Activated B cell treated with CpG ODN at 0.5 μM for 24 hours (primary cell): ENCODE measurements around the gene NIPSNAP3A. TPM values are rescaled to one million over a fixed set of nuclear protein-coding genes. Genes with fewer than 3 reads are reported as not detected.

Experiments
- ATAC-seq: fragments of 200-7000 bp; cut with Tn5 transposase; one replicate; pipeline ENCODE4 v1.10.0; 2021; ENCODE audit warnings: low read depth, mild to moderate bottlenecking, moderate library complexity
- CTCF ChIA-PET: fragments of 350-600 bp; sonication (Branson Sonifier 250); formaldehyde crosslinking; loops from one replicate; lab custom pipeline; 2021; ENCODE audit warnings: antibody characterized with exemption; lab: Charles Lee
- POLR2A ChIA-PET: fragments of 350-600 bp; sonication (Branson Sonifier 250); formaldehyde crosslinking; loops from one replicate; lab custom pipeline; 2021; ENCODE audit warnings: antibody characterized with exemption; lab: Charles Lee
- DNase-seq: peaks from one replicate; pipeline ENCODE4 v3.0.0; 2022
- H3K27ac Mint-ChIP-seq: one replicate; pipeline ENCODE4 v1.8.0; 2020; ENCODE audit warnings: mixed read lengths
- H3K27me3 Mint-ChIP-seq: one replicate; pipeline ENCODE4 v1.8.0; 2021; ENCODE audit warnings: mixed read lengths
- H3K36me3 Mint-ChIP-seq: one replicate; pipeline ENCODE4 v1.8.0; 2021; ENCODE audit warnings: low read depth, mixed read lengths
- H3K4me1 Mint-ChIP-seq: one replicate; pipeline ENCODE4 v1.8.0; 2021; ENCODE audit warnings: mixed read lengths
- H3K4me3 Mint-ChIP-seq: one replicate; pipeline ENCODE4 v1.8.0; 2020; ENCODE audit warnings: mild to moderate bottlenecking, mixed read lengths
- H3K9me3 Mint-ChIP-seq: one replicate; pipeline ENCODE4 v1.8.0; 2020; ENCODE audit warnings: mixed read lengths
- intact Hi-C: fragments of 100-400 bp; cut with micrococcal nuclease; formaldehyde crosslinking; loops from one replicate; pipeline ENCODE4 v1.15.1; 2024
- total RNA-seq: library from RNA; stranded (reverse); gene quantifications from 2 replicates; pipeline ENCODE4 v1.2.3, GENCODE V29; 2022
- TF ChIP-seq, protein P1 (sequence below): fragments of 200-600 bp; IDR thresholded peaks from one replicate; pipeline ENCODE4 v1.8.0; 2022; ENCODE audit warnings: antibody characterized with exemption, mild to moderate bottlenecking

The NIPSNAP3A gene
- total RNA-seq, 1 donor from 2014 or later = 21.9 TPM

DNA sequence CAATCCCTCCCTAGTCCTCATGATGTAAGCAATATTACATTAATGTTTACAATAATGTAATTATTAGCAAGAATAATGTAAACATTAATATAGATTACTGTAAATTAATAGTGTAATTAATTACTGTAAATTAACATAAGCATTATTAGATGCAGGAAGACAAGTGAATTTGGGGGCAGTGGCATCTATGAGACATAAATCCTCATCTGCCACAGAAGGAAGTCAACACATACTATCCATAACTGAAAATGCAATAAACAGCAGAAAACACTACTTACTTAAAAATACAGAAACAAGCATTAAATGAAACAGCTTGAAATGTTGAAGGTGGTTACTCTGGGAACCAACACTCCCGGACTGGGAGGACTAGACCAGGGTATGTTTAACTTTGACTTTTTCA is 685 bp upstream of the NIPSNAP3A start:
- CTCF ChIA-PET = interaction anchor here (1.0 to 1.9 kb wide), 3 partner anchors 17 to 34 kb away, joined by 4 to 6 read pairs (median 5); partner anchors contain the start of gene NIPSNAP3B
- Mint-ChIP-seq H3K4me3 (peak overlapping the region; percentile 99), H3K36me3 (peaks cover 20% of the 10 kb centered on the region), H3K27me3 (no peaks in the 10 kb centered on the region), H3K9me3 (no peaks in the 10 kb centered on the region), H3K27ac (peak overlapping the region; percentile 99), H3K4me1 (peaks cover 34% of the 10 kb centered on the region)
- DNase-seq (no peak), ATAC-seq (no peak)
- intact Hi-C loops = loop anchor here (1.0 to 10.0 kb wide), 10 partner anchors 34 to 948 kb away; partner anchors contain the start of genes ABCA1, FKTN, FSD1L and SMC2
- POLR2A ChIA-PET = interaction anchor here (1.5 to 7.0 kb wide), 10 partner anchors 12 to 653 kb away, joined by 3 to 83 read pairs (median 12); partner anchors contain the start of genes NIPSNAP3B, SLC44A1 and SMC2
- TF ChIP-seq, protein P1, sequence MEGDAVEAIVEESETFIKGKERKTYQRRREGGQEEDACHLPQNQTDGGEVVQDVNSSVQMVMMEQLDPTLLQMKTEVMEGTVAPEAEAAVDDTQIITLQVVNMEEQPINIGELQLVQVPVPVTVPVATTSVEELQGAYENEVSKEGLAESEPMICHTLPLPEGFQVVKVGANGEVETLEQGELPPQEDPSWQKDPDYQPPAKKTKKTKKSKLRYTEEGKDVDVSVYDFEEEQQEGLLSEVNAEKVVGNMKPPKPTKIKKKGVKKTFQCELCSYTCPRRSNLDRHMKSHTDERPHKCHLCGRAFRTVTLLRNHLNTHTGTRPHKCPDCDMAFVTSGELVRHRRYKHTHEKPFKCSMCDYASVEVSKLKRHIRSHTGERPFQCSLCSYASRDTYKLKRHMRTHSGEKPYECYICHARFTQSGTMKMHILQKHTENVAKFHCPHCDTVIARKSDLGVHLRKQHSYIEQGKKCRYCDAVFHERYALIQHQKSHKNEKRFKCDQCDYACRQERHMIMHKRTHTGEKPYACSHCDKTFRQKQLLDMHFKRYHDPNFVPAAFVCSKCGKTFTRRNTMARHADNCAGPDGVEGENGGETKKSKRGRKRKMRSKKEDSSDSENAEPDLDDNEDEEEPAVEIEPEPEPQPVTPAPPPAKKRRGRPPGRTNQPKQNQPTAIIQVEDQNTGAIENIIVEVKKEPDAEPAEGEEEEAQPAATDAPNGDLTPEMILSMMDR = no peak

DNA sequence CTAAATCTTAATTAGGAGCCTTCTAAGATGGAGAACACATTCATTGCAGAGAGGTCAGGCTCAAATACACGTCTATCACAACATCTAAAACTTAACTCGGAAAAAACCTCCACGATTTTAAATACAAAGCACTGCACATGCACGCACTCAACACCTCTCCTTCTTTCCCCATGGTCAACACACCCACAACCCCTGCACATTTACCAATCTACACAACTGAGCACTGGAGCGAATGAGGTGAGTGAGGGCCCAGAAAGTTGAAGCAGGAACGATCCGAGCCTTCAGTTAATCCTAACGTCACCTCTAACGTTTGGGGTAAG is 278 bp upstream of the NIPSNAP3A start:
- H3K4me3 Mint-ChIP-seq = peak overlapping the region; percentile 99
- intact Hi-C loops = loop anchor here (1.0 to 10.0 kb wide), 9 partner anchors 34 to 948 kb away; partner anchors contain the start of genes ABCA1, FKTN, FSD1L and SMC2
- TF ChIP-seq, protein P1 = no peak
- ChIA-PET POLR2A (interaction anchor here (0.8 to 7.0 kb wide), 12 partner anchors 9 to 653 kb away, joined by 3 to 83 read pairs (median 10); partner anchors contain the start of genes NIPSNAP3B, SLC44A1 and SMC2), CTCF (interaction anchor here (1.0 to 2.4 kb wide), 4 partner anchors 16 to 668 kb away, joined by 4 to 9 read pairs (median 6); partner anchors contain the start of gene NIPSNAP3B)
- peaks cover 24% of the 10 kb centered on the region for H3K36me3 Mint-ChIP-seq
- H3K4me1 Mint-ChIP-seq = peaks cover 34% of the 10 kb centered on the region
- no peaks in the 10 kb centered on the region for H3K27me3 Mint-ChIP-seq
- peak overlapping the region; percentile 99 for H3K27ac Mint-ChIP-seq
- no peak for DNase-seq
- no peaks in the 10 kb centered on the region for H3K9me3 Mint-ChIP-seq
- ATAC-seq = no peak

DNA sequence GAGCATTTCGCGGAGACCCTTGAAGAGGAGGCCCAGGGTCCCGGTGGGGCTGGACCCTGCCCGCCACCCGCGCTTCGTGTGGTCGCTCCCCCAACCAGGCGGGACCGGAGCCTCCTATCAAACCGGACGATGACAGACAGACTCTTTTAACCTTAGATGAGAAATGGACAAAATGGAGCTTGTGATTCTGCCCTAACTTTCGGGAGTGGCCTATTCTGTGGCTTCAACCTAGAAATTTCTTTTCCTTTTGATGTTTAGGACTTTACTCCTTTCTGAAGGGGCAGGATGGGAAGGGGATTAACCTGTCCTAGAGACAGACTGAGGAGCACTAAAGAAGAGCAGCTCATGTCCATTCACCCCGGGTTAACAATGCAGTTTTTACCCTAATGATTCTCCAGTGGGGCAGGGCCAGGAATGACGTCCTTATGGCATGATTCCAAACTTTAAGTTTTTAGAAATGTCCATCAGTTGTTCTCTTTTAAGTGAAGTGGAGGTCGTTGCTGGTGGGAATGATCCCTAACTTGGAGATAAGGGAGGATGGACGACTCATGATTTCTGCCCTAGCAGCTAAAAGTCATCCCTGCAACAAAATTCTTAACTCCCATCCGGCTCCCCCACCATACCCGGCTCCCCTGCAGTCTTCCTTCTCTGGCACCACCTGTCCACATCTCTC is 1.0 kb downstream of the NIPSNAP3A start:
- TF ChIP-seq, protein P1 = no peak
- peak overlapping the region; percentile 99 for H3K27ac Mint-ChIP-seq
- ChIA-PET POLR2A (interaction anchor here (0.9 to 7.0 kb wide), 11 partner anchors 8 to 655 kb away, joined by 3 to 83 read pairs (median 12); partner anchors contain the start of genes NIPSNAP3B, SLC44A1 and SMC2), CTCF (interaction anchor here (0.8 to 2.4 kb wide), 4 partner anchors 14 to 666 kb away, joined by 4 to 9 read pairs (median 4); no protein-coding TSS in a partner anchor)
- no peaks in the 10 kb centered on the region for H3K27me3 Mint-ChIP-seq
- H3K4me3 Mint-ChIP-seq = peak overlapping the region; percentile 99
- DNase-seq = no peak
- intact Hi-C loops = loop anchor here (1.0 to 10.0 kb wide), 8 partner anchors 11 to 809 kb away; partner anchors contain the start of genes ABCA1, FKTN and NIPSNAP3B
- H3K4me1 Mint-ChIP-seq = peaks cover 31% of the 10 kb centered on the region
- H3K9me3 Mint-ChIP-seq = no peaks in the 10 kb centered on the region
- peaks cover 34% of the 10 kb centered on the region for H3K36me3 Mint-ChIP-seq
- ATAC-seq = no peak

DNA sequence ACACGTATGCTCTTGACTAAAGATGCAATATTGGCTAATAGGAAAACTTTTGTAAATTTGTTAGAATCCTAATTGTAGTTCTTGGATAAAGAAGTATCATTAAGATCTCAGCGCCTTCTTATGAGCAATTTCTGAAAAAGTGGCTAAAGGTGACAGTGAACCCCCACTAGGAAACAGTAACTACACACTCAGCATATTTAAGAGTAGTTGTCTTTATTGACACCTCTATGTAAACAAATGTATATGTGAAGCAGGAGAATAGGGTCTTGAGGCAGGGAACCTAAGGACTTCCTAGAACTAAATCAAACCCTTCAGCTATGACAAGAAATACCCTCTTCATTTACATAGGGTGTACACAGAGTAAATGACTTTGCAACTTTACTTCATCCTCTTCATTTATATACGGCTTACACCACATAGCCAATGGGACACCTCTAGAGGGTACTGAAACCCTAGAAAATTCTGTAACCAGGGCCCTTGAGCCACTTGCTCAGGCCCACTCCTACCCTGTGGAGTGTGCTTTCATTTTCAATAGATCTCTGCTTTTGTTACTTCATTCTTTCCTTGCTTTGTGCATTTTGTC is 2.8 kb downstream of the NIPSNAP3A start:
- H3K27me3 Mint-ChIP-seq = no peaks in the 10 kb centered on the region
- peaks cover 30% of the 10 kb centered on the region for H3K4me1 Mint-ChIP-seq
- TF ChIP-seq, protein P1 = no peak
- ChIA-PET POLR2A (interaction anchor here (7.0 kb wide), 1 partner anchor 13 kb away, joined by 83 read pairs; the partner anchor contains the start of gene NIPSNAP3B), CTCF (no interaction called here)
- ATAC-seq (no peak), DNase-seq (no peak)
- no peaks in the 10 kb centered on the region for H3K9me3 Mint-ChIP-seq
- intact Hi-C loops = no loop called here
- H3K27ac Mint-ChIP-seq = peak overlapping the region; percentile 6
- H3K4me3 Mint-ChIP-seq = peak overlapping the region; percentile 45
- peaks cover 42% of the 10 kb centered on the region for H3K36me3 Mint-ChIP-seq
